ENCODE results near the gene NCK2. TPM values are rescaled to one million over a fixed set of nuclear protein-coding genes. Genes with fewer than 3 reads are reported as not detected.

NCK2 gene
- total and polyA plus RNA-seq, 2 of the 4 experiments (the other 2 are of a cell fraction) = 15.8 to 22.2 TPM

DNA sequence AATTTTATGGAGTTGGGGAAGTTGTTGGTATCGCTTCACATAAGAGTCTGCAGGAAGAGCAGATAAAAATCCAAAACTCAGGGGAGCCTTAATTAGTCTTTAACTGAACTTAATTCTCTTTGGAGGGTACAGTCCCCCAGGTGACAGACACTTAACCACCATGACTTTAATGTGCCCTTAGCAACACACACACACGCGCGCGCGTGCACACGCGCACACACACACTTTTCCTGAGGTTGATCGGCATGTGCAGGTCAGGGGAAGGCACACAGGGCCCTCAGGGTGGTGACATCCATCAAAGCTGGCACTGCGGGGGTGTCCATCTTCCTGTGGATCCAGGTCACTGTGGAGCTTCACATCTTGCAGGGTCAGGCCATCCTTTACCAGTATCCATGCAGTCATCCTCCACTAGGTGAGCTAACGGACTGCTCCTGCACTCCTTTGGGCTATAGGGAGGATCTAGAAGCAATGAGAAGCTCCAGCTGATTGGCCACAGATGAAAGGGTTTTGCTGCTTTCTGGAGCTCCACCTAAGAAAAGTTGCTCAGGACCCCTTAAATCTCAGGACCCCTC, 21.9 kb upstream of the NCK2 start:
- in situ Hi-C loops (cut with MboI; ENCODE audit: low sequenced_read_pairs) (no loop called here), dilution Hi-C loops (cut with HindIII; ENCODE audit: low sequenced_read_pairs, unreplicated experiment) (no loop called here), intact Hi-C loops (cut with micrococcal nuclease) (no loop called here)
- Histone ChIP-seq H2AK9ac (replicated peaks; ENCODE audit: low read depth, low read length, poor library complexity) (no peak overlapping the region), H4K5ac (ENCODE audit: low read depth, low read length) (no peak overlapping the region), H3K9me3 (ENCODE audit: control insufficient read depth, insufficient read depth, low read length) (peaks cover 6% of the 10 kb centered on the region), H2AFZ (replicated peaks; ENCODE audit: low read length, poor library complexity) (no peak overlapping the region), H3K79me1 (ENCODE audit: low read depth in 1 of 2, low read length in 2 of 2) (no peaks in the 10 kb centered on the region), H3K9ac (ENCODE audit: low read depth, low read length) (no peak overlapping the region), H2BK5ac (ENCODE audit: low read depth, low read length, poor library complexity, severe bottlenecking) (no peak overlapping the region), H3K4ac (ENCODE audit: low read depth, low read length) (no peak overlapping the region), H3K27ac (ENCODE audit: insufficient read depth, low read length) (no peak overlapping the region), H3K4me1 (ENCODE audit: control insufficient read depth, insufficient read depth, low read length) (no peaks in the 10 kb centered on the region), H4K91ac (ENCODE audit: insufficient read depth, low read depth, low read length) (no peak overlapping the region), H3K4me2 (ENCODE audit: low read depth, low read length) (no peak overlapping the region), H4K20me1 (ENCODE audit: insufficient read depth, low read length) (no peaks in the 10 kb centered on the region), H3K14ac (replicated peaks; ENCODE audit: low read depth, low read length) (no peak overlapping the region), H3K56ac (ENCODE audit: extremely low read depth, insufficient read depth, low read length) (no peak overlapping the region), H2AK5ac (ENCODE audit: low read depth, low read length) (no peak overlapping the region), H3K36me3 (ENCODE audit: control insufficient read depth, insufficient read depth, low read length) (no peaks in the 10 kb centered on the region), H3K9me1 (ENCODE audit: insufficient read depth, low read length) (no peaks in the 10 kb centered on the region), H3K4me3 (ENCODE audit: insufficient read depth, low read depth, low read length) (no peak overlapping the region), H2BK120ac (ENCODE audit: low read depth, low read length) (no peak overlapping the region), H3K23ac (ENCODE audit: low read depth, low read length) (no peak overlapping the region), H2BK20ac (ENCODE audit: low read depth, low read length) (no peak overlapping the region), H3K18ac (ENCODE audit: low read depth, low read length) (no peak overlapping the region), H2BK15ac (ENCODE audit: low read depth, low read length) (no peak overlapping the region), H4K8ac (ENCODE audit: low read depth in 2 of 2, low read length in 2 of 2) (no peak overlapping the region), H3K27me3 (ENCODE audit: control insufficient read depth, insufficient read depth, low read length) (peaks cover 25% of the 10 kb centered on the region)
- no peak for ATAC-seq (ENCODE audit: low read depth)
- no TSS peak for BruUV-seq (replicated peaks)
- ChIA-PET POLR2A (ENCODE audit: unreplicated experiment) (no interaction called here), CTCF (no interaction called here)
- no CpG with 5 or more reads among the region's 11 CpGs for WGBS, 2 experiments (ENCODE audit: extremely low coverage in 2 of 2, insufficient read length in 1 of 2)
- TF ChIP-seq CTCF (conservative IDR thresholded peaks at IDR 0.05; ENCODE audit: low read depth, low read length) (no peak), BHLHE40 (IDR thresholded peaks at IDR 0.05; ENCODE audit: low read depth, low read length) (no peak), RCOR1 (IDR thresholded peaks at IDR 0.05; ENCODE audit: insufficient replicate concordance, low read length) (no peak), SMC3 (IDR thresholded peaks at IDR 0.05; ENCODE audit: low read depth, low read length) (no peak), NFE2L2 (IDR thresholded peaks at IDR 0.05; ENCODE audit: low read depth, low read length) (no peak), CHD1 (IDR thresholded peaks at IDR 0.05; ENCODE audit: low read depth, low read length) (no peak), POLR2A (IDR thresholded peaks at IDR 0.05; ENCODE audit: low read depth, low read length) (no peak), MAZ (IDR thresholded peaks at IDR 0.05; ENCODE audit: borderline replicate concordance, low read depth, low read length) (no peak), ELK1 (IDR thresholded peaks at IDR 0.05; ENCODE audit: borderline replicate concordance, low read depth, low read length) (no peak)
- DNase-seq = no peak

Measured in IMR-90 (cell line).